GM23338 (cell line): ENCODE data around the gene STOML3. TPM values are rescaled to one million over a fixed set of nuclear protein-coding genes. Genes with fewer than 3 reads are reported as not detected.

Experiments used
- ATAC-seq: fragments of 200-7000 bp; cut with Tn5 transposase; 3 replicates; pipeline ENCODE4 v1.9.1; 2020
- DNase-seq: peaks from one replicate; pipeline ENCODE4 v3.0.0-alpha.2; 2015; ENCODE audit warnings: low spot score
- H2AFZ ChIP-seq: fragments of 200-600 bp; sonication (generic); 2 replicates; pipeline ENCODE4 v1.8.0; 2016; ENCODE audit warnings: antibody characterized with exemption, mild to moderate bottlenecking, moderate library complexity
- H3F3A ChIP-seq: fragments of 200-600 bp; sonication (generic); replicated peaks from 2 replicates; pipeline ENCODE4 v1.8.0; 2017; ENCODE audit warnings: antibody characterized with exemption, mixed run types, low read depth
- H3K27ac ChIP-seq: fragments of 200-600 bp; sonication (generic); 2 replicates; pipeline ENCODE4 v1.6.1; 2016; ENCODE audit warnings: low read depth
- H3K27me3 ChIP-seq: fragments of 200-600 bp; sonication (generic); 2 replicates; pipeline ENCODE4 v1.8.0; 2016; ENCODE audit warnings: mild to moderate bottlenecking, mixed run types, moderate library complexity; ENCODE audit not compliant: insufficient read depth
- H3K36me3 ChIP-seq: fragments of 200-600 bp; sonication (generic); 2 replicates; pipeline ENCODE4 v1.8.0; 2016; ENCODE audit warnings: mild to moderate bottlenecking; ENCODE audit not compliant: insufficient read depth
- H3K4me1 ChIP-seq: fragments of 200-600 bp; sonication (generic); 2 replicates; pipeline ENCODE4 v1.8.0; 2016; ENCODE audit warnings: mild to moderate bottlenecking, moderate library complexity; ENCODE audit not compliant: insufficient read depth
- H3K4me2 ChIP-seq: fragments of 200-600 bp; sonication (generic); 2 replicates; pipeline ENCODE4 v1.7.1; 2017; ENCODE audit warnings: mixed run types
- H3K4me3 ChIP-seq: fragments of 200-600 bp; sonication (generic); 2 replicates; pipeline ENCODE4 v1.6.1; 2016; ENCODE audit warnings: mixed run types
- H3K79me2 ChIP-seq: fragments of 200-600 bp; sonication (generic); replicated peaks from 2 replicates; pipeline ENCODE4 v1.8.0; 2017; ENCODE audit warnings: mild to moderate bottlenecking; ENCODE audit not compliant: insufficient read depth
- H3K9me2 ChIP-seq: fragments of 200-600 bp; sonication (generic); 2 replicates; pipeline ENCODE4 v1.8.0; 2017; ENCODE audit not compliant: insufficient read depth
- H4K20me1 ChIP-seq: fragments of 200-600 bp; sonication (generic); replicated peaks from 2 replicates; pipeline ENCODE4 v1.8.0; 2017; ENCODE audit warnings: mild to moderate bottlenecking; ENCODE audit not compliant: insufficient read depth
- H3K27ac Mint-ChIP-seq: 2 replicates; pipeline ENCODE4 v1.8.0; 2020; ENCODE audit warnings: inconsistent platforms, mild to moderate bottlenecking, moderate library complexity, mixed read lengths
- H3K27me3 Mint-ChIP-seq: 3 replicates; pipeline ENCODE4 v1.8.0; 2022; ENCODE audit warnings: low read depth, mild to moderate bottlenecking, moderate library complexity, mixed read lengths, inconsistent platforms; ENCODE audit not compliant: insufficient read depth, poor library complexity
- H3K36me3 Mint-ChIP-seq: 3 replicates; pipeline ENCODE4 v1.8.0; 2021; ENCODE audit warnings: low read depth, mild to moderate bottlenecking, inconsistent platforms, moderate library complexity, mixed read lengths
- H3K4me1 Mint-ChIP-seq: 3 replicates; pipeline ENCODE4 v1.8.0; 2020; ENCODE audit warnings: mild to moderate bottlenecking, inconsistent platforms, mixed read lengths
- H3K4me3 Mint-ChIP-seq: 3 replicates; pipeline ENCODE4 v1.8.0; 2021; ENCODE audit warnings: moderate library complexity, mild to moderate bottlenecking, inconsistent platforms, mixed read lengths
- H3K9me3 Mint-ChIP-seq: 3 replicates; pipeline ENCODE4 v1.8.0; 2020; ENCODE audit warnings: moderate library complexity, mild to moderate bottlenecking, inconsistent platforms, mixed read lengths
- CREB1 ChIP-seq: fragments of 250-450 bp; sonication (Bioruptor Pico); IDR thresholded peaks from 2 replicates; pipeline ENCODE4 v1.5.0; 2020; ENCODE audit warnings: low read depth, mild to moderate bottlenecking, moderate library complexity
- EZH2 ChIP-seq: fragments of 200-600 bp; sonication (generic); IDR thresholded peaks from one replicate; pipeline ENCODE4 v1.8.0; 2017; ENCODE audit warnings: antibody characterized with exemption, mild to moderate bottlenecking, low read depth; ENCODE audit not compliant: unreplicated experiment
- EZH2phosphoT487 ChIP-seq: fragments of 200-600 bp; sonication (generic); IDR thresholded peaks from one replicate; pipeline ENCODE4 v1.8.1; 2018; ENCODE audit warnings: antibody characterized with exemption; ENCODE audit not compliant: unreplicated experiment
- JUNB ChIP-seq: IDR thresholded peaks from one replicate; pipeline ENCODE4 v1.6.1; 2016; ENCODE audit warnings: antibody characterized with exemption; ENCODE audit not compliant: unreplicated experiment
- NANOG ChIP-seq: IDR thresholded peaks from 2 replicates; pipeline ENCODE4 v1.6.1; 2016; ENCODE audit warnings: antibody characterized with exemption, borderline replicate concordance
- POLR2AphosphoS5 ChIP-seq: IDR thresholded peaks from 2 replicates; pipeline ENCODE4 v1.6.1; 2016; ENCODE audit warnings: antibody characterized with exemption, low read depth
- STAT1 ChIP-seq: IDR thresholded peaks from one replicate; pipeline ENCODE4 v1.6.1; 2016; ENCODE audit warnings: antibody characterized with exemption; ENCODE audit not compliant: unreplicated experiment
- ZNF114 ChIP-seq: fragments of 250-450 bp; sonication (Bioruptor Pico); IDR thresholded peaks from 2 replicates; pipeline ENCODE4 v1.5.0; 2020; ENCODE audit warnings: mild to moderate bottlenecking, moderate library complexity
- ZNF331 ChIP-seq: fragments of 250-450 bp; sonication (Bioruptor Pico); IDR thresholded peaks from 2 replicates; pipeline ENCODE4 v1.5.0; 2020; ENCODE audit warnings: low read depth, mild to moderate bottlenecking, moderate library complexity
- polyA plus RNA-seq: library from polyadenylated mRNA; unstranded; fragments of >200 nt; fragmentation: Nextera tagmentation; extraction: Ambion mirVana; gene quantifications from 2 replicates; pipeline ENCODE4 v1.2.1, GENCODE V29; 2016
- total RNA-seq: library from RNA; depleted of rRNA; stranded (reverse); fragments of >200 nt; shearing (Covaris generic); gene quantifications from 2 replicates; pipeline ENCODE4 v1.2.3, GENCODE V29; 2014
- TF ChIP-seq, protein P1 (sequence below): IDR thresholded peaks from one replicate; pipeline ENCODE4 v1.6.1; 2018; ENCODE audit warnings: antibody characterized with exemption; ENCODE audit not compliant: unreplicated experiment
- TF ChIP-seq, protein P2 (sequence below): IDR thresholded peaks from 2 replicates; pipeline ENCODE4 v1.6.1; 2016; ENCODE audit warnings: antibody characterized with exemption
- TF ChIP-seq, protein P3 (sequence below), 2 experiments: fragments of 200-600 bp in 1 of 2; sonication (generic) in 1 of 2; conservative IDR thresholded peaks; 2 replicates each; pipeline versions ENCODE4 v1.5.1 to v1.6.1; 2016 to 2017; ENCODE audit warnings: antibody characterized with exemption in 2 of 2, low read depth in 2 of 2, mild to moderate bottlenecking in 2 of 2, moderate library complexity in 1 of 2

The STOML3 gene
- total and polyA plus RNA-seq, 2 experiments from 2014 or later = not detected

DNA sequence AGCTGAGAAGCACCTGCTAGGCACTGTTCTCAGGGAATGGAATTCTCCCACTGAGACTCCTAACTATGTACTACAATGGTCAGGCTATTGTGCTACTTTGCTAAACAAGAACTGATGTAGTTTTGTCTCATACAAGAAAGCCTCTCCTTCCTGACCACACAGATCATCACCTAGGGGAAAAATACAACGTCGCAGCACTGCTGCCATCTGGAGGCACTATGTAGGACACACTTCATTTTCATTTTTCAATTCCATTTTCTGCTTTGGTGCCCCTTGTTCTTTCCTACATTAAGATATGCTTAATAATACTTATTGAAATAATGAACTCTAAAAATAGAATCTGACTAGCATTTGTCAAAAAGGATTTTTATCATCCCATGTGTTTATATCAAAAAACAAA lies 26.2 kb upstream of the STOML3 start:
- peak; percentile 65 for DNase-seq
- peaks cover 37% of the 10 kb centered on the region; the same call in 1 of the 2 replicates for H3K36me3 ChIP-seq

DNA sequence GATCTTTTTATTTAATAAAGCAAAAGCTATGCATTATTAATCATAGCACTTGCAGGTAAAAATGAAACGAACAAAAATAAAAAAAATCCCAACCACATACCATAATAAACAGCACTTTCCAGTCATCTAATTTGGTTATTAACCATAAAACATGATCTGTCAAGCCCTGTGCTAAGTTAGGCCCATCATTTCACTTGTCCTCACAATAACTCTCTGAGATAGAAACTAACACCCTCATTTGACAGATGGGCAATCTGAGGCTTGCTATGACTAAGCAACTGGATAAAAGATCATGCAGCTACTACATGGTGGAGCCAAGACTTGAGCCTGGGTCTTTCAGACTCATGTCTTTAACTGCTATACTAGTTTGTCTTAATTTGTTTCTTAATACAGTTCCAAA lies 25.5 kb upstream of the STOML3 start:
- peaks cover 37% of the 10 kb centered on the region; the same call in 1 of the 2 replicates for H3K36me3 ChIP-seq
- TF ChIP-seq ZNF114 (CRISPR knock-in tag) (no peak), EZH2phosphoT487 (no peak), JUNB (no peak), STAT1 (no peak), POLR2AphosphoS5 (no peak), ZNF331 (CRISPR knock-in tag) (no peak), NANOG (no peak), CREB1 (no peak)
- TF ChIP-seq, protein P1, sequence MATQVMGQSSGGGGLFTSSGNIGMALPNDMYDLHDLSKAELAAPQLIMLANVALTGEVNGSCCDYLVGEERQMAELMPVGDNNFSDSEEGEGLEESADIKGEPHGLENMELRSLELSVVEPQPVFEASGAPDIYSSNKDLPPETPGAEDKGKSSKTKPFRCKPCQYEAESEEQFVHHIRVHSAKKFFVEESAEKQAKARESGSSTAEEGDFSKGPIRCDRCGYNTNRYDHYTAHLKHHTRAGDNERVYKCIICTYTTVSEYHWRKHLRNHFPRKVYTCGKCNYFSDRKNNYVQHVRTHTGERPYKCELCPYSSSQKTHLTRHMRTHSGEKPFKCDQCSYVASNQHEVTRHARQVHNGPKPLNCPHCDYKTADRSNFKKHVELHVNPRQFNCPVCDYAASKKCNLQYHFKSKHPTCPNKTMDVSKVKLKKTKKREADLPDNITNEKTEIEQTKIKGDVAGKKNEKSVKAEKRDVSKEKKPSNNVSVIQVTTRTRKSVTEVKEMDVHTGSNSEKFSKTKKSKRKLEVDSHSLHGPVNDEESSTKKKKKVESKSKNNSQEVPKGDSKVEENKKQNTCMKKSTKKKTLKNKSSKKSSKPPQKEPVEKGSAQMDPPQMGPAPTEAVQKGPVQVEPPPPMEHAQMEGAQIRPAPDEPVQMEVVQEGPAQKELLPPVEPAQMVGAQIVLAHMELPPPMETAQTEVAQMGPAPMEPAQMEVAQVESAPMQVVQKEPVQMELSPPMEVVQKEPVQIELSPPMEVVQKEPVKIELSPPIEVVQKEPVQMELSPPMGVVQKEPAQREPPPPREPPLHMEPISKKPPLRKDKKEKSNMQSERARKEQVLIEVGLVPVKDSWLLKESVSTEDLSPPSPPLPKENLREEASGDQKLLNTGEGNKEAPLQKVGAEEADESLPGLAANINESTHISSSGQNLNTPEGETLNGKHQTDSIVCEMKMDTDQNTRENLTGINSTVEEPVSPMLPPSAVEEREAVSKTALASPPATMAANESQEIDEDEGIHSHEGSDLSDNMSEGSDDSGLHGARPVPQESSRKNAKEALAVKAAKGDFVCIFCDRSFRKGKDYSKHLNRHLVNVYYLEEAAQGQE = no peak
- TF ChIP-seq, protein P2, sequence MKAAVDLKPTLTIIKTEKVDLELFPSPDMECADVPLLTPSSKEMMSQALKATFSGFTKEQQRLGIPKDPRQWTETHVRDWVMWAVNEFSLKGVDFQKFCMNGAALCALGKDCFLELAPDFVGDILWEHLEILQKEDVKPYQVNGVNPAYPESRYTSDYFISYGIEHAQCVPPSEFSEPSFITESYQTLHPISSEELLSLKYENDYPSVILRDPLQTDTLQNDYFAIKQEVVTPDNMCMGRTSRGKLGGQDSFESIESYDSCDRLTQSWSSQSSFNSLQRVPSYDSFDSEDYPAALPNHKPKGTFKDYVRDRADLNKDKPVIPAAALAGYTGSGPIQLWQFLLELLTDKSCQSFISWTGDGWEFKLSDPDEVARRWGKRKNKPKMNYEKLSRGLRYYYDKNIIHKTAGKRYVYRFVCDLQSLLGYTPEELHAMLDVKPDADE = no peak
- H3K9me3 Mint-ChIP-seq = no peaks in the 10 kb centered on the region
- H4K20me1 ChIP-seq = no peaks in the 10 kb centered on the region
- no peak overlapping the region for H3K27ac ChIP-seq
- DNase-seq = no peak
- no peaks in the 10 kb centered on the region for H3K9me2 ChIP-seq
- H3K36me3 Mint-ChIP-seq = peaks cover 79% of the 10 kb centered on the region
- H3K79me2 ChIP-seq = no peaks in the 10 kb centered on the region; the same call in 1 of the 2 replicates
- H3K27ac Mint-ChIP-seq = no peak overlapping the region
- H3K4me3 Mint-ChIP-seq = no peak overlapping the region
- H3F3A ChIP-seq = no peaks in the 10 kb centered on the region; the same call in none of the 2 replicates
- H3K27me3 ChIP-seq = no peaks in the 10 kb centered on the region
- ATAC-seq = no peak
- H3K27me3 Mint-ChIP-seq = peaks cover 3% of the 10 kb centered on the region
- H3K4me2 ChIP-seq = no peak overlapping the region
- peaks cover 7% of the 10 kb centered on the region for H3K4me1 Mint-ChIP-seq
- no peak overlapping the region for H2AFZ ChIP-seq
- H3K4me1 ChIP-seq = no peaks in the 10 kb centered on the region
- no peak overlapping the region for H3K4me3 ChIP-seq

More for the DNA sequence above, 26.2 kb upstream of the STOML3 start:
- H3K27ac Mint-ChIP-seq = no peak overlapping the region
- H3K4me3 Mint-ChIP-seq = no peak overlapping the region
- no peak overlapping the region for H3K27ac ChIP-seq
- H3F3A ChIP-seq = no peaks in the 10 kb centered on the region; the same call in none of the 2 replicates
- no peaks in the 10 kb centered on the region for H3K9me3 Mint-ChIP-seq
- no peak overlapping the region for H3K4me2 ChIP-seq
- H2AFZ ChIP-seq = no peak overlapping the region
- peak; percentile 43; the same call in 2 of the 3 replicates for ATAC-seq
- H3K9me2 ChIP-seq = no peaks in the 10 kb centered on the region
- H3K4me1 Mint-ChIP-seq = peaks cover 13% of the 10 kb centered on the region
- H3K4me1 ChIP-seq = no peaks in the 10 kb centered on the region
- peaks cover 79% of the 10 kb centered on the region for H3K36me3 Mint-ChIP-seq
- H3K4me3 ChIP-seq = no peak overlapping the region
- peaks cover 2% of the 10 kb centered on the region for H3K79me2 ChIP-seq
- no peaks in the 10 kb centered on the region for H3K27me3 ChIP-seq
- TF ChIP-seq EZH2 (no peak), NANOG (no peak), CREB1 (no peak), POLR2AphosphoS5 (no peak)
- TF ChIP-seq, protein P3, sequence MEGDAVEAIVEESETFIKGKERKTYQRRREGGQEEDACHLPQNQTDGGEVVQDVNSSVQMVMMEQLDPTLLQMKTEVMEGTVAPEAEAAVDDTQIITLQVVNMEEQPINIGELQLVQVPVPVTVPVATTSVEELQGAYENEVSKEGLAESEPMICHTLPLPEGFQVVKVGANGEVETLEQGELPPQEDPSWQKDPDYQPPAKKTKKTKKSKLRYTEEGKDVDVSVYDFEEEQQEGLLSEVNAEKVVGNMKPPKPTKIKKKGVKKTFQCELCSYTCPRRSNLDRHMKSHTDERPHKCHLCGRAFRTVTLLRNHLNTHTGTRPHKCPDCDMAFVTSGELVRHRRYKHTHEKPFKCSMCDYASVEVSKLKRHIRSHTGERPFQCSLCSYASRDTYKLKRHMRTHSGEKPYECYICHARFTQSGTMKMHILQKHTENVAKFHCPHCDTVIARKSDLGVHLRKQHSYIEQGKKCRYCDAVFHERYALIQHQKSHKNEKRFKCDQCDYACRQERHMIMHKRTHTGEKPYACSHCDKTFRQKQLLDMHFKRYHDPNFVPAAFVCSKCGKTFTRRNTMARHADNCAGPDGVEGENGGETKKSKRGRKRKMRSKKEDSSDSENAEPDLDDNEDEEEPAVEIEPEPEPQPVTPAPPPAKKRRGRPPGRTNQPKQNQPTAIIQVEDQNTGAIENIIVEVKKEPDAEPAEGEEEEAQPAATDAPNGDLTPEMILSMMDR (conservative IDR thresholded peaks at IDR 0.05; ENCODE audit: low read depth in 2 of 2) = peak; percentile 72 to 73
- peaks cover 3% of the 10 kb centered on the region for H3K27me3 Mint-ChIP-seq
- H4K20me1 ChIP-seq = no peaks in the 10 kb centered on the region
